ENCODE measurements around the gene SMARCD1.

GRCh38 chr12:50109319-50109718 is 24.2 kb downstream of the SMARCD1 start:
- TF ChIP-seq POLR2A (IDR thresholded peaks at IDR 0.05; ENCODE audit: low read depth, low read length) (no peak), TAF1 (IDR thresholded peaks at IDR 0.05; ENCODE audit: low read depth, low read length) (no peak), POLR2AphosphoS5 (IDR thresholded peaks at IDR 0.05; ENCODE audit: low read depth, low read length) (no peak), POU2F2 (IDR thresholded peaks at IDR 0.05; ENCODE audit: low read depth, low read length) (no peak), SPI1 (IDR thresholded peaks at IDR 0.05; ENCODE audit: low read depth, low read length) (no peak), PAX5 (IDR thresholded peaks at IDR 0.05; ENCODE audit: insufficient read depth, low read length, severe bottlenecking) (no peak)
